H1 (cell line): Measurements from ENCODE around the gene STK31. TPM values are rescaled to one million over a fixed set of nuclear protein-coding genes. Genes with fewer than 3 reads are reported as not detected.

Source experiments
- NRF1 ChIP-seq: IDR thresholded peaks from 2 replicates; pipeline ENCODE4 v1.6.1; 2011; ENCODE audit warnings: mild to moderate bottlenecking, low read depth, low read length, improper control_type of control experiment
- TAF1 ChIP-seq: IDR thresholded peaks from 2 replicates; pipeline ENCODE4 v1.6.1; 2011; ENCODE audit warnings: mild to moderate bottlenecking, low read depth, low read length
- polyA plus RNA-seq, 7 experiments: library from polyadenylated mRNA; depleted of rRNA in 3 of 7; stranded (reverse) in 5 of 7; unstranded in 2 of 7; fragments of >200 nt in 5 of 7; fragments of 200-250 nt in 2 of 7; gene quantifications; 1 replicate in 5 of 7; 2 replicates in 1 of 7; 4 replicates in 1 of 7; pipeline versions ENCODE4 v1.2.1 to v1.2.3, GENCODE V29; 2011 to 2013; ENCODE audit warnings: missing spikeins in 2 of 7, mixed read lengths in 2 of 7
- total RNA-seq: library from RNA; stranded (reverse); fragmentation: NEBNext Ultra II Directional; extraction: Animal tissue kit (Norgen Biotek cat#: 25700); gene quantifications from 2 replicates; pipeline ENCODE4 v1.2.1, GENCODE V29; 2021
- TF ChIP-seq, protein P1 (sequence below): fragments of 300-600 bp; sonication (generic); IDR thresholded peaks from 2 replicates; pipeline ENCODE4 v1.7.1; 2012; ENCODE audit warnings: low read length, moderate library complexity, mild to moderate bottlenecking, inconsistent platforms; ENCODE audit not compliant: insufficient replicate concordance

Gene STK31
- total and polyA plus RNA-seq, 2 of the 8 experiments (the other 6 are each of a cell fraction or from before 2014, with no cell fraction given), result 0.15 to 0.32 TPM

DNA sequence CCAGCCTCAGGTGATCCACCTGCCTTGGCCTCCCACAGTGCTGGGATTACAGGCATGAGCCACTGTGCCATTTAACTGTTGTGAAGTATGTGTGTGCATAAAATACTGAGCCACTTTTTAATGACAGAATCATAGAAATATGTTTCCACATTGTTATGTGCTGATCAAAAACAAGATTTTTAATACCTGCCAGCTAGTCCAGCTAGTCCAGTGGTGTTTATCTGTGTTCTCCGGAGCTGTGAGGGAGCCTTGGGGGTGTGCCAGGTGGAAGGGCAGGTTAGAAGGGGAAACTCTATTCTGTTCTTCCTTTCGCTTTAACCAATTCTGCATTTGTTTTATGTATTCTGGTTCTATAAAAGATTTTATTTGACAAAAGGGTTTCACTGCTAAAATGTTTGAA lies 23.0 kb upstream of the STK31 start (continued):
- TF ChIP-seq, protein P1, sequence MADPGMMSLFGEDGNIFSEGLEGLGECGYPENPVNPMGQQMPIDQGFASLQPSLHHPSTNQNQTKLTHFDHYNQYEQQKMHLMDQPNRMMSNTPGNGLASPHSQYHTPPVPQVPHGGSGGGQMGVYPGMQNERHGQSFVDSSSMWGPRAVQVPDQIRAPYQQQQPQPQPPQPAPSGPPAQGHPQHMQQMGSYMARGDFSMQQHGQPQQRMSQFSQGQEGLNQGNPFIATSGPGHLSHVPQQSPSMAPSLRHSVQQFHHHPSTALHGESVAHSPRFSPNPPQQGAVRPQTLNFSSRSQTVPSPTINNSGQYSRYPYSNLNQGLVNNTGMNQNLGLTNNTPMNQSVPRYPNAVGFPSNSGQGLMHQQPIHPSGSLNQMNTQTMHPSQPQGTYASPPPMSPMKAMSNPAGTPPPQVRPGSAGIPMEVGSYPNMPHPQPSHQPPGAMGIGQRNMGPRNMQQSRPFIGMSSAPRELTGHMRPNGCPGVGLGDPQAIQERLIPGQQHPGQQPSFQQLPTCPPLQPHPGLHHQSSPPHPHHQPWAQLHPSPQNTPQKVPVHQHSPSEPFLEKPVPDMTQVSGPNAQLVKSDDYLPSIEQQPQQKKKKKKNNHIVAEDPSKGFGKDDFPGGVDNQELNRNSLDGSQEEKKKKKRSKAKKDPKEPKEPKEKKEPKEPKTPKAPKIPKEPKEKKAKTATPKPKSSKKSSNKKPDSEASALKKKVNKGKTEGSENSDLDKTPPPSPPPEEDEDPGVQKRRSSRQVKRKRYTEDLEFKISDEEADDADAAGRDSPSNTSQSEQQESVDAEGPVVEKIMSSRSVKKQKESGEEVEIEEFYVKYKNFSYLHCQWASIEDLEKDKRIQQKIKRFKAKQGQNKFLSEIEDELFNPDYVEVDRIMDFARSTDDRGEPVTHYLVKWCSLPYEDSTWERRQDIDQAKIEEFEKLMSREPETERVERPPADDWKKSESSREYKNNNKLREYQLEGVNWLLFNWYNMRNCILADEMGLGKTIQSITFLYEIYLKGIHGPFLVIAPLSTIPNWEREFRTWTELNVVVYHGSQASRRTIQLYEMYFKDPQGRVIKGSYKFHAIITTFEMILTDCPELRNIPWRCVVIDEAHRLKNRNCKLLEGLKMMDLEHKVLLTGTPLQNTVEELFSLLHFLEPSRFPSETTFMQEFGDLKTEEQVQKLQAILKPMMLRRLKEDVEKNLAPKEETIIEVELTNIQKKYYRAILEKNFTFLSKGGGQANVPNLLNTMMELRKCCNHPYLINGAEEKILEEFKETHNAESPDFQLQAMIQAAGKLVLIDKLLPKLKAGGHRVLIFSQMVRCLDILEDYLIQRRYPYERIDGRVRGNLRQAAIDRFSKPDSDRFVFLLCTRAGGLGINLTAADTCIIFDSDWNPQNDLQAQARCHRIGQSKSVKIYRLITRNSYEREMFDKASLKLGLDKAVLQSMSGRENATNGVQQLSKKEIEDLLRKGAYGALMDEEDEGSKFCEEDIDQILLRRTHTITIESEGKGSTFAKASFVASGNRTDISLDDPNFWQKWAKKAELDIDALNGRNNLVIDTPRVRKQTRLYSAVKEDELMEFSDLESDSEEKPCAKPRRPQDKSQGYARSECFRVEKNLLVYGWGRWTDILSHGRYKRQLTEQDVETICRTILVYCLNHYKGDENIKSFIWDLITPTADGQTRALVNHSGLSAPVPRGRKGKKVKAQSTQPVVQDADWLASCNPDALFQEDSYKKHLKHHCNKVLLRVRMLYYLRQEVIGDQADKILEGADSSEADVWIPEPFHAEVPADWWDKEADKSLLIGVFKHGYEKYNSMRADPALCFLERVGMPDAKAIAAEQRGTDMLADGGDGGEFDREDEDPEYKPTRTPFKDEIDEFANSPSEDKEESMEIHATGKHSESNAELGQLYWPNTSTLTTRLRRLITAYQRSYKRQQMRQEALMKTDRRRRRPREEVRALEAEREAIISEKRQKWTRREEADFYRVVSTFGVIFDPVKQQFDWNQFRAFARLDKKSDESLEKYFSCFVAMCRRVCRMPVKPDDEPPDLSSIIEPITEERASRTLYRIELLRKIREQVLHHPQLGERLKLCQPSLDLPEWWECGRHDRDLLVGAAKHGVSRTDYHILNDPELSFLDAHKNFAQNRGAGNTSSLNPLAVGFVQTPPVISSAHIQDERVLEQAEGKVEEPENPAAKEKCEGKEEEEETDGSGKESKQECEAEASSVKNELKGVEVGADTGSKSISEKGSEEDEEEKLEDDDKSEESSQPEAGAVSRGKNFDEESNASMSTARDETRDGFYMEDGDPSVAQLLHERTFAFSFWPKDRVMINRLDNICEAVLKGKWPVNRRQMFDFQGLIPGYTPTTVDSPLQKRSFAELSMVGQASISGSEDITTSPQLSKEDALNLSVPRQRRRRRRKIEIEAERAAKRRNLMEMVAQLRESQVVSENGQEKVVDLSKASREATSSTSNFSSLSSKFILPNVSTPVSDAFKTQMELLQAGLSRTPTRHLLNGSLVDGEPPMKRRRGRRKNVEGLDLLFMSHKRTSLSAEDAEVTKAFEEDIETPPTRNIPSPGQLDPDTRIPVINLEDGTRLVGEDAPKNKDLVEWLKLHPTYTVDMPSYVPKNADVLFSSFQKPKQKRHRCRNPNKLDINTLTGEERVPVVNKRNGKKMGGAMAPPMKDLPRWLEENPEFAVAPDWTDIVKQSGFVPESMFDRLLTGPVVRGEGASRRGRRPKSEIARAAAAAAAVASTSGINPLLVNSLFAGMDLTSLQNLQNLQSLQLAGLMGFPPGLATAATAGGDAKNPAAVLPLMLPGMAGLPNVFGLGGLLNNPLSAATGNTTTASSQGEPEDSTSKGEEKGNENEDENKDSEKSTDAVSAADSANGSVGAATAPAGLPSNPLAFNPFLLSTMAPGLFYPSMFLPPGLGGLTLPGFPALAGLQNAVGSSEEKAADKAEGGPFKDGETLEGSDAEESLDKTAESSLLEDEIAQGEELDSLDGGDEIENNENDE, result no peak
- no peak for TF ChIP-seq NRF1
- TF ChIP-seq TAF1, result no peak
- TF ChIP-seq, all 59 proteins: peak for 0
